Hepatocyte (in vitro differentiated cells): Measurements from ENCODE around the gene CD40. TPM values are rescaled to one million over a fixed set of nuclear protein-coding genes. Genes with fewer than 3 reads are reported as not detected.

Experiments
- DNase-seq: peaks from one replicate; pipeline ENCODE4 v3.0.0-alpha.2; 2016; ENCODE audit warnings: low spot score
- H2AFZ ChIP-seq: fragments of 200-600 bp; sonication (generic); 2 replicates; pipeline ENCODE4 v1.6.0; 2016; ENCODE audit warnings: antibody characterized with exemption, mild to moderate bottlenecking
- H3K27ac ChIP-seq: fragments of 200-600 bp; sonication (generic); 2 replicates; pipeline ENCODE4 v1.5.1; 2016; ENCODE audit warnings: mild to moderate bottlenecking
- H3K27me3 ChIP-seq: fragments of 200-600 bp; sonication (generic); 2 replicates; pipeline ENCODE4 v1.6.1; 2016
- H3K36me3 ChIP-seq: fragments of 200-600 bp; sonication (generic); replicated peaks from 2 replicates; pipeline ENCODE4 v1.5.1; 2016; ENCODE audit warnings: low read depth; ENCODE audit not compliant: insufficient read depth
- H3K4me1 ChIP-seq: fragments of 200-600 bp; sonication (generic); 2 replicates; pipeline ENCODE4 v1.5.1; 2016; ENCODE audit warnings: mild to moderate bottlenecking, moderate library complexity; ENCODE audit not compliant: insufficient read depth
- H3K4me2 ChIP-seq: fragments of 200-600 bp; sonication (generic); 2 replicates; pipeline ENCODE4 v1.6.0; 2016
- H3K4me3 ChIP-seq: fragments of 200-600 bp; sonication (generic); 2 replicates; pipeline ENCODE4 v1.5.1; 2016; ENCODE audit warnings: mild to moderate bottlenecking
- H3K79me2 ChIP-seq: fragments of 200-600 bp; sonication (generic); 2 replicates; pipeline ENCODE4 v1.6.0; 2017; ENCODE audit warnings: mild to moderate bottlenecking
- H3K9me2 ChIP-seq: fragments of 200-600 bp; sonication (generic); replicated peaks from 2 replicates; pipeline ENCODE4 v1.6.0; 2017; ENCODE audit warnings: mild to moderate bottlenecking; ENCODE audit not compliant: insufficient read depth
- H3K9me3 ChIP-seq: fragments of 200-600 bp; sonication (generic); 2 replicates; pipeline ENCODE4 v1.5.1; 2016; ENCODE audit warnings: low read depth, mild to moderate bottlenecking
- H4K20me1 ChIP-seq: fragments of 200-600 bp; sonication (generic); 2 replicates; pipeline ENCODE4 v1.6.0; 2016; ENCODE audit warnings: mild to moderate bottlenecking; ENCODE audit not compliant: insufficient read depth, poor library complexity, severe bottlenecking
- CTCF ChIP-seq: fragments of 200-600 bp; sonication (generic); IDR thresholded peaks from 2 replicates; pipeline ENCODE4 v1.5.1; 2016; ENCODE audit warnings: antibody characterized with exemption, mild to moderate bottlenecking; ENCODE audit not compliant: poor library complexity
- EZH2 ChIP-seq: fragments of 200-600 bp; sonication (generic); IDR thresholded peaks from 2 replicates; pipeline ENCODE4 v1.6.1; 2016; ENCODE audit warnings: antibody characterized with exemption, mild to moderate bottlenecking, borderline replicate concordance
- EZH2phosphoT487 ChIP-seq: fragments of 200-600 bp; sonication (generic); IDR thresholded peaks from one replicate; pipeline ENCODE4 v1.6.1; 2018; ENCODE audit warnings: antibody characterized with exemption, mild to moderate bottlenecking, low read depth, moderate library complexity; ENCODE audit not compliant: unreplicated experiment, severe bottlenecking
- WGBS: methylation state at CpG from one replicate; pipeline ENCODE4 v1.1.6; 2016; ENCODE audit warnings: low lambda C conversion rate; ENCODE audit errors: missing lambda C conversion rate; 5-methylcytosine and 5-hydroxymethylcytosine counted together
- polyA plus RNA-seq: library from polyadenylated mRNA; unstranded; fragments of >200 nt; fragmentation: Nextera tagmentation; extraction: Ambion mirVana; gene quantifications from 2 replicates; pipeline ENCODE4 v1.2.1, GENCODE V29; 2016
- total RNA-seq: library from RNA; depleted of rRNA; stranded (reverse); fragments of >200 nt; gene quantifications from 2 replicates; pipeline ENCODE4 v1.2.3, GENCODE V29; 2014

CD40 gene
- total and polyA plus RNA-seq, 2 experiments from 2014 or later = 3.2 to 8.0 TPM

GRCh38 chr20:46142124-46142523 lies 24.0 kb downstream of the CD40 start:
- WGBS = 30% methylated on average over 5 of the region's 5 CpGs
- Histone ChIP-seq H3K27ac (no peak overlapping the region), H3K9me2 (no peaks in the 10 kb centered on the region), H3K4me2 (no peak overlapping the region), H3K4me1 (no peaks in the 10 kb centered on the region), H3K27me3 (peaks cover 17% of the 10 kb centered on the region), H2AFZ (no peak overlapping the region), H3K4me3 (no peak overlapping the region), H3K36me3 (no peaks in the 10 kb centered on the region), H3K79me2 (no peaks in the 10 kb centered on the region), H4K20me1 (no peaks in the 10 kb centered on the region), H3K9me3 (no peaks in the 10 kb centered on the region)
- TF ChIP-seq EZH2 (no peak), CTCF (no peak), EZH2phosphoT487 (no peak)
- no peak for DNase-seq

- Histone ChIP-seq H3K4me2 (no peak overlapping the region), H3K36me3 (no peaks in the 10 kb centered on the region), H3K27me3 (peaks cover 13% of the 10 kb centered on the region), H2AFZ (no peak overlapping the region), H4K20me1 (no peaks in the 10 kb centered on the region), H3K9me2 (no peaks in the 10 kb centered on the region), H3K27ac (no peak overlapping the region), H3K4me3 (no peak overlapping the region), H3K79me2 (no peaks in the 10 kb centered on the region), H3K4me1 (no peaks in the 10 kb centered on the region), H3K9me3 (no peaks in the 10 kb centered on the region)
- WGBS = 77% methylated on average over 8 of the region's 8 CpGs
- DNase-seq = no peak
- TF ChIP-seq EZH2 (no peak), EZH2phosphoT487 (no peak), CTCF (no peak)
Measured at GRCh38 chr20:46144432-46145025, 26.4 kb downstream of the CD40 start.

- H3K27me3 ChIP-seq = peaks cover 13% of the 10 kb centered on the region
- no peaks in the 10 kb centered on the region for H4K20me1 ChIP-seq
- TF ChIP-seq EZH2phosphoT487 (no peak), CTCF (no peak), EZH2 (no peak)
- no peak overlapping the region for H3K27ac ChIP-seq
- no peak for DNase-seq
- no peaks in the 10 kb centered on the region for H3K9me3 ChIP-seq
- WGBS = 53% methylated on average over 3 of the region's 3 CpGs
- H3K36me3 ChIP-seq = no peaks in the 10 kb centered on the region
- H2AFZ ChIP-seq = no peak overlapping the region
- H3K4me2 ChIP-seq = no peak overlapping the region
- no peaks in the 10 kb centered on the region for H3K9me2 ChIP-seq
- no peak overlapping the region for H3K4me3 ChIP-seq
- H3K79me2 ChIP-seq = no peaks in the 10 kb centered on the region
- no peaks in the 10 kb centered on the region for H3K4me1 ChIP-seq
Measured at GRCh38 chr20:46145713-46146112, 27.6 kb downstream of the CD40 start.
